ENCODE results near the gene ZNF2.

The ZNF2 gene

GRCh38 chr2:95207111-95207961 is 41.7 kb downstream of the ZNF2 start, which contains the start of gene ZNF892:
ZNF892 (plus strand) TSS chr2:95207521; CDS start chr2:95207816, 295 bp downstream.
- DNase-seq: peak; percentile 78

- DNase-seq: no peak
These were observed 42.5 kb downstream of the ZNF2 start for GRCh38 chr2:95208106-95208505.

- no peak for DNase-seq
These were observed 49.5 kb downstream of the ZNF2 start for GRCh38 chr2:95215018-95215612.

GRCh38 chr2:95220449-95220848 is 54.8 kb downstream of the ZNF2 start:
- DNase-seq: no peak

GRCh38 chr2:95225658-95226057 is 60.0 kb downstream of the ZNF2 start:
- DNase-seq: no peak

GRCh38 chr2:95231723-95232122 is 66.1 kb downstream of the ZNF2 start:
- peak; percentile 28 for DNase-seq

- DNase-seq: no peak
These were observed 66.6 kb downstream of the ZNF2 start for GRCh38 chr2:95232232-95232631.
